ENCODE measurements around the gene SH3RF3. TPM values are rescaled to one million over a fixed set of nuclear protein-coding genes. Genes with fewer than 3 reads are reported as not detected.

The SH3RF3 gene
- total RNA-seq, 1 donor from 2014 or later, result 7.3 TPM

DNA sequence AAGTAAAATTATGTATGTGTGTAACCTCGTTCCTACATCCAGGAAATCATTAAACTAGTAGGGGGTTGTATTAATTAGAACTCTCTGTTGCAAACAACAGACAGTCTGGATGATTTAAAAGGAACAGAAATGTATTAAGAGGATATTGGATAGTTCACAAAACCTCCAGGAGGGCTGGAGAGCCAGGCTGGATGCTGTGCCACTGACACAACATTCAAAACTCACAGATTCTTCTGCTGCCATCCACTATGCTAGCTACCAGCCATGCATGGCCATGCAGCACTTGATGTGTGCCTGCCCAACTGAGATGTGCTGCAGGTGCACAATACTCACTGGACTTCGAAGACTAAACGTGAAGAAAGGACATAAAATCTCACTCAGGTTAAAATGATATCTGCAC, 48.2 kb upstream of the SH3RF3 start:
- Mint-ChIP-seq H3K4me1 (ENCODE audit: low read depth, unreplicated experiment) (no peaks in the 10 kb centered on the region), H3K36me3 (ENCODE audit: low read depth, unreplicated experiment) (no peaks in the 10 kb centered on the region), H3K9me3 (ENCODE audit: unreplicated experiment) (peaks cover 6% of the 10 kb centered on the region), H3K27ac (ENCODE audit: unreplicated experiment) (no peak overlapping the region), H3K4me3 (ENCODE audit: unreplicated experiment) (no peak overlapping the region), H3K27me3 (ENCODE audit: low read depth, unreplicated experiment) (peaks cover 40% of the 10 kb centered on the region)
- DNase-seq (ENCODE audit: low read depth) (no peak), FAIRE-seq (no peak)
- no peaks in the 10 kb centered on the region for H3K9me3 ChIP-seq (ENCODE audit: insufficient read depth, low read depth, low read length)
- H2AFZ ChIP-seq (ENCODE audit: low read depth, low read length), result no peak overlapping the region
- no peaks in the 10 kb centered on the region for H3K79me2 ChIP-seq (ENCODE audit: insufficient read depth, low read length)
- H3K27ac ChIP-seq (ENCODE audit: low read depth, low read length), result no peak overlapping the region
- H3K36me3 ChIP-seq (ENCODE audit: insufficient read depth, low read length), result no peaks in the 10 kb centered on the region
- H3K27me3 ChIP-seq (ENCODE audit: insufficient read depth, low read length), result peaks cover 20% of the 10 kb centered on the region
- H3K4me3 ChIP-seq (ENCODE audit: insufficient read depth, low read depth, low read length), result no peak overlapping the region
- no peak overlapping the region for H3K4me2 ChIP-seq (ENCODE audit: low read length)
- H4K20me1 ChIP-seq (ENCODE audit: insufficient read depth, low read length), result no peaks in the 10 kb centered on the region
- no peaks in the 10 kb centered on the region for H3K4me1 ChIP-seq (ENCODE audit: insufficient read depth, low read length)
- no peak overlapping the region for H3K9ac ChIP-seq (ENCODE audit: low read length)
- no peak for TF ChIP-seq EZH2 (IDR thresholded peaks at IDR 0.05; ENCODE audit: insufficient read depth, low read length)
- TF ChIP-seq, protein P1, sequence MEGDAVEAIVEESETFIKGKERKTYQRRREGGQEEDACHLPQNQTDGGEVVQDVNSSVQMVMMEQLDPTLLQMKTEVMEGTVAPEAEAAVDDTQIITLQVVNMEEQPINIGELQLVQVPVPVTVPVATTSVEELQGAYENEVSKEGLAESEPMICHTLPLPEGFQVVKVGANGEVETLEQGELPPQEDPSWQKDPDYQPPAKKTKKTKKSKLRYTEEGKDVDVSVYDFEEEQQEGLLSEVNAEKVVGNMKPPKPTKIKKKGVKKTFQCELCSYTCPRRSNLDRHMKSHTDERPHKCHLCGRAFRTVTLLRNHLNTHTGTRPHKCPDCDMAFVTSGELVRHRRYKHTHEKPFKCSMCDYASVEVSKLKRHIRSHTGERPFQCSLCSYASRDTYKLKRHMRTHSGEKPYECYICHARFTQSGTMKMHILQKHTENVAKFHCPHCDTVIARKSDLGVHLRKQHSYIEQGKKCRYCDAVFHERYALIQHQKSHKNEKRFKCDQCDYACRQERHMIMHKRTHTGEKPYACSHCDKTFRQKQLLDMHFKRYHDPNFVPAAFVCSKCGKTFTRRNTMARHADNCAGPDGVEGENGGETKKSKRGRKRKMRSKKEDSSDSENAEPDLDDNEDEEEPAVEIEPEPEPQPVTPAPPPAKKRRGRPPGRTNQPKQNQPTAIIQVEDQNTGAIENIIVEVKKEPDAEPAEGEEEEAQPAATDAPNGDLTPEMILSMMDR (IDR thresholded peaks at IDR 0.05; ENCODE audit: insufficient read depth, low read depth, low read length), result no peak

- DNase-seq (ENCODE audit: low read depth) (no peak), FAIRE-seq (no peak)
- Histone ChIP-seq H4K20me1 (ENCODE audit: insufficient read depth, low read length) (no peaks in the 10 kb centered on the region), H3K27ac (ENCODE audit: low read depth, low read length) (no peak overlapping the region), H3K79me2 (ENCODE audit: insufficient read depth, low read length) (no peaks in the 10 kb centered on the region), H3K4me3 (ENCODE audit: insufficient read depth, low read depth, low read length) (no peak overlapping the region), H2AFZ (ENCODE audit: low read depth, low read length) (no peak overlapping the region), H3K9ac (ENCODE audit: low read length) (no peak overlapping the region), H3K4me1 (ENCODE audit: insufficient read depth, low read length) (no peaks in the 10 kb centered on the region), H3K4me2 (ENCODE audit: low read length) (no peak overlapping the region), H3K36me3 (ENCODE audit: insufficient read depth, low read length) (no peaks in the 10 kb centered on the region), H3K27me3 (ENCODE audit: insufficient read depth, low read length) (peaks cover 20% of the 10 kb centered on the region), H3K9me3 (ENCODE audit: insufficient read depth, low read depth, low read length) (no peaks in the 10 kb centered on the region)
- TF ChIP-seq EZH2 (IDR thresholded peaks at IDR 0.05; ENCODE audit: insufficient read depth, low read length), result no peak
- TF ChIP-seq, protein P1 (IDR thresholded peaks at IDR 0.05; ENCODE audit: insufficient read depth, low read depth, low read length), result no peak
- no peak overlapping the region for H3K27ac Mint-ChIP-seq (ENCODE audit: unreplicated experiment)
- H3K9me3 Mint-ChIP-seq (ENCODE audit: unreplicated experiment), result peaks cover 6% of the 10 kb centered on the region
- no peaks in the 10 kb centered on the region for H3K36me3 Mint-ChIP-seq (ENCODE audit: low read depth, unreplicated experiment)
- peaks cover 40% of the 10 kb centered on the region for H3K27me3 Mint-ChIP-seq (ENCODE audit: low read depth, unreplicated experiment)
- H3K4me1 Mint-ChIP-seq (ENCODE audit: low read depth, unreplicated experiment), result no peaks in the 10 kb centered on the region
- no peak overlapping the region for H3K4me3 Mint-ChIP-seq (ENCODE audit: unreplicated experiment)
Observed at GRCh38 chr2:109081374-109081773, 47.6 kb upstream of the SH3RF3 start.

DNA sequence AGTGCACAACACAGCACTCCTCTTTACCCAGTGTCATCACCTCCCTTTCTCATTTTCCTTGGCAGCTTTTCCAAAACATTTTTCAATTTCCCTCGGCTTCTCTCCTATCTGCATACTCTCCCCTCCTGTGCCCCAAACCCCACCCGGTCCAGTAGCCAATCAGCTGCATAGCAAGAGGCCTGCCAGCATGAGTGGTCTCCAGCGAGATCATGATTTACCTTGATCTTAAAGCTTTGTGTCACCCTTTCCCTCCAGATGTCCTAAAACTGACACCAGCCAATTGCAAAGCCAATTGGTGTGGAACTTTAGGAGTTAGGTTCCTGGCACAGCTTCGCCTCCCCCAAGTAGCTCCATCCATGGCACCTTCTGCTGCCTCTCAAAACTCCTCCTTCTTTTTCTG, 45.2 kb upstream of the SH3RF3 start:
- H3K9me3 ChIP-seq (ENCODE audit: insufficient read depth, low read depth, low read length), result no peaks in the 10 kb centered on the region

More for the DNA sequence above, 45.2 kb upstream of the SH3RF3 start:
- H3K4me1 Mint-ChIP-seq (ENCODE audit: low read depth, unreplicated experiment), result peaks cover under 1% of the 10 kb centered on the region
- no peak overlapping the region for H3K4me3 Mint-ChIP-seq (ENCODE audit: unreplicated experiment)
- Histone ChIP-seq H3K4me2 (ENCODE audit: low read length) (no peak overlapping the region), H3K4me1 (ENCODE audit: insufficient read depth, low read length) (no peaks in the 10 kb centered on the region), H3K9ac (ENCODE audit: low read length) (no peak overlapping the region), H3K27ac (ENCODE audit: low read depth, low read length) (no peak overlapping the region), H4K20me1 (ENCODE audit: insufficient read depth, low read length) (no peaks in the 10 kb centered on the region), H3K4me3 (ENCODE audit: insufficient read depth, low read depth, low read length) (no peak overlapping the region), H2AFZ (ENCODE audit: low read depth, low read length) (no peak overlapping the region), H3K36me3 (ENCODE audit: insufficient read depth, low read length) (no peaks in the 10 kb centered on the region), H3K27me3 (ENCODE audit: insufficient read depth, low read length) (peaks cover 17% of the 10 kb centered on the region), H3K79me2 (ENCODE audit: insufficient read depth, low read length) (no peaks in the 10 kb centered on the region)
- DNase-seq (ENCODE audit: low read depth), result no peak
- TF ChIP-seq, protein P1 (IDR thresholded peaks at IDR 0.05; ENCODE audit: insufficient read depth, low read depth, low read length), result no peak
- no peak for TF ChIP-seq EZH2 (IDR thresholded peaks at IDR 0.05; ENCODE audit: insufficient read depth, low read length)
- H3K36me3 Mint-ChIP-seq (ENCODE audit: low read depth, unreplicated experiment), result peaks cover 3% of the 10 kb centered on the region
- H3K27ac Mint-ChIP-seq (ENCODE audit: unreplicated experiment), result no peak overlapping the region
- peaks cover 4% of the 10 kb centered on the region for H3K9me3 Mint-ChIP-seq (ENCODE audit: unreplicated experiment)
- H3K27me3 Mint-ChIP-seq (ENCODE audit: low read depth, unreplicated experiment), result peaks cover 40% of the 10 kb centered on the region
- no peak for FAIRE-seq
